ENCODE data around the gene KEL. TPM values are rescaled to one million over a fixed set of nuclear protein-coding genes. Genes with fewer than 3 reads are reported as not detected.

The KEL gene
- total RNA-seq, 1 donor from 2014 or later = 0.64 TPM

DNA sequence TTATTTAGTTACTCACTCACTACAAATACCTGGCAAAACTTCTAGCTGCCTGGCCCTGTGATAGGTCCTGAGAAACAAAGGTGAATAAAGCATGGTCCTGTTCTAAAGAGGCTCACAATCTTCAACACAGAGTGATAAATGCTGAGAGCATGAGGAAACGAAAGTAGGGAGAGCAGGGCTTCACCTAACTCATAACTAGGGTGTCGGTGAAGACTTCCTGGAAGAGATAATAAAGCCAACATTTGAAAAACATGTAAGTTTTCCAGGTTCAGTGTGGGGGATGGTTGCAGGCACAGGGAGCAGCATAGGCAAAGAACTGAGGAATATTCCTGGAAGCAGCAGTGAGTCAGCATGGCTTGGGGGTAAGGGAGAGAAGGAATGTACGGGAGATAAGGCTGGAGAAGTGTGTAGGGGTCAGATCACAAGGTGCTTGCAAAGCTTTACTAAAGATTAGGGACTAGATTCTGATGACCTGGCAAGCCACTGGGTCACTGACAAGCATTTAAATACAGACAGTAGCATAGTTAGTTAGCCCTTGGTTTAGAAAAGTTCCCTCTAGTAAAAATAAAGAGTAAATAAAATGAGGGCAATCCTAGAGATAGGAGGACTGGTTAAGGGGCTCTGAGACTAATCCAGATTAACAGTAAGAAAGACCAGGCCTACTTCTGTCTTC lies 5.1 kb downstream of the KEL start:
- H3K4me1 Mint-ChIP-seq (ENCODE audit: low read depth, unreplicated experiment) = no peaks in the 10 kb centered on the region
- peaks cover 4% of the 10 kb centered on the region for H3K27me3 Mint-ChIP-seq (ENCODE audit: unreplicated experiment)
- H3K27ac Mint-ChIP-seq (ENCODE audit: unreplicated experiment) = no peak overlapping the region
- TF ChIP-seq, protein P1, sequence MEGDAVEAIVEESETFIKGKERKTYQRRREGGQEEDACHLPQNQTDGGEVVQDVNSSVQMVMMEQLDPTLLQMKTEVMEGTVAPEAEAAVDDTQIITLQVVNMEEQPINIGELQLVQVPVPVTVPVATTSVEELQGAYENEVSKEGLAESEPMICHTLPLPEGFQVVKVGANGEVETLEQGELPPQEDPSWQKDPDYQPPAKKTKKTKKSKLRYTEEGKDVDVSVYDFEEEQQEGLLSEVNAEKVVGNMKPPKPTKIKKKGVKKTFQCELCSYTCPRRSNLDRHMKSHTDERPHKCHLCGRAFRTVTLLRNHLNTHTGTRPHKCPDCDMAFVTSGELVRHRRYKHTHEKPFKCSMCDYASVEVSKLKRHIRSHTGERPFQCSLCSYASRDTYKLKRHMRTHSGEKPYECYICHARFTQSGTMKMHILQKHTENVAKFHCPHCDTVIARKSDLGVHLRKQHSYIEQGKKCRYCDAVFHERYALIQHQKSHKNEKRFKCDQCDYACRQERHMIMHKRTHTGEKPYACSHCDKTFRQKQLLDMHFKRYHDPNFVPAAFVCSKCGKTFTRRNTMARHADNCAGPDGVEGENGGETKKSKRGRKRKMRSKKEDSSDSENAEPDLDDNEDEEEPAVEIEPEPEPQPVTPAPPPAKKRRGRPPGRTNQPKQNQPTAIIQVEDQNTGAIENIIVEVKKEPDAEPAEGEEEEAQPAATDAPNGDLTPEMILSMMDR (IDR thresholded peaks at IDR 0.05; ENCODE audit: partially characterized antibody, unreplicated experiment) = no peak
- DNase-seq = no peak
- H3K36me3 Mint-ChIP-seq (ENCODE audit: unreplicated experiment) = peaks cover 17% of the 10 kb centered on the region
- no peak overlapping the region for H3K4me3 Mint-ChIP-seq (ENCODE audit: unreplicated experiment)
- peaks cover 10% of the 10 kb centered on the region for H3K9me3 Mint-ChIP-seq (ENCODE audit: unreplicated experiment)

DNA sequence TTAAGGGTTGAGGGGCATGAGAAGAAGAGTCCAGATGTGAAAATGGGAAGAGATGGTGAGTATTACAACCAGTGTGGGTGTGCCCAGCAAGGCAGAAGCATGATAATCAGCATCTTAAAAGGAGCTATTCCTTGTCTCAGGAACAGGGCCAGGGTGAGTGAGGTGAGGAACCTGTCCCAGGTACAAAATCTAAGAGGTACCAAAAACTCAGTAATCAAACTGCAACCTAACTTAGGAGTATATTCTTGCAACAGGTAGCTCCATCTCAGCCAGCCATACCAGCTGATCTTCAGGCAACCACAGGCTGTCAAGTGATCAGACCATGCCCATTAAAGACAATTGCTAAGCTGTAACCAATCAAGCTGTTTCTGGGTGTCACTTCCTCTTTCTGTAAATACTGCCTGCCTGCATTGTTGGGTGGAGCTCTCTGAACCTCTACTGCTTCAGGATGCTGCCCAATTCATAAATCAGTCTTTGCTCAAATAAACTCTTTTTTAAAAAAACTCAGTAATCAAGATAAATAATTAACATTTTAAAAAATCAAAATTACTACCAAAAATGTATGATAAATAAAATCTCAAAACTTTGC lies 7.4 kb downstream of the KEL start:
- peaks cover 5% of the 10 kb centered on the region for H3K9me3 Mint-ChIP-seq (ENCODE audit: unreplicated experiment)
- no peak overlapping the region for H3K27ac Mint-ChIP-seq (ENCODE audit: unreplicated experiment)
- peaks cover 14% of the 10 kb centered on the region for H3K36me3 Mint-ChIP-seq (ENCODE audit: unreplicated experiment)
- TF ChIP-seq, protein P1 (IDR thresholded peaks at IDR 0.05; ENCODE audit: partially characterized antibody, unreplicated experiment) = no peak
- no peak for DNase-seq
- peaks cover 4% of the 10 kb centered on the region for H3K27me3 Mint-ChIP-seq (ENCODE audit: unreplicated experiment)
- H3K4me3 Mint-ChIP-seq (ENCODE audit: unreplicated experiment) = no peak overlapping the region
- no peaks in the 10 kb centered on the region for H3K4me1 Mint-ChIP-seq (ENCODE audit: low read depth, unreplicated experiment)

DNA sequence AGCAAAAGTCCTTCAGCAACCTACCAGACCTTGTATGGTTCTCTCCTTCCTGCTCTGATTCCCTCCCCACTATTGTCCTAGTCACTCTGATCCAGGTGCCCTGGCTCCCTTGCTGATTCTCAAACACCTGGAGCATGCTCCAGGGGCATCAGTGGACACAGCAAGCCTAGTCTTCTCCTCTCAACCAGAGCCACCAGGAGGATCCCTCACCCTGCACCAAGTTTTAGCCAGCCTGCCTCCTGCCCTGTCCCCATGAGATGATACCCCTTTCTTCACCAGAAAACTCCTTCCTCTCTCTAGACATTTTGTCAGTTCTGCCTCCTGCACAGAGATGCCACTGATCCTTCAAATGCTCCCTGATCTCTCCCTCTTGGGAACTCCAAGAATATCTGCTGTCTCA lies 11.9 kb downstream of the KEL start:
- Mint-ChIP-seq H3K36me3 (ENCODE audit: unreplicated experiment) (peaks cover 6% of the 10 kb centered on the region), H3K27me3 (ENCODE audit: unreplicated experiment) (peaks cover 2% of the 10 kb centered on the region)

DNA sequence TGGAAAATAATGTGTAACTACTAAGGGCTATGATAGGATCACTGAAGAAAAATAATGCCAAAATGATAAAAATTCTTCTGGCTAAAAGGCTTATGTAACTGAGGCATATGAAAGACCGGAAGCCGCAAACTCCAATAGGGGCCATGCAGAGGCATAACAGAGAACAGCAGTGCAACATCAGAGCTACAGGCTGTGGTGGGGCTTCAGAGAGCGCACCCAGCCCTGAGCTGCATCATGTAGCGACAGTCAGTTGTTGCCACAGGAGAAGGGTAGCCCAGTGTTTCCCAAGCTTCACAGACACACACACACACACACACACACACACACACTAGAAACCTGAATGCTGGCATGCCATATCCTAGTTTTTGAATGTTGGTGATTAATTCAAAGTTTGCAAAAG lies 13.6 kb downstream of the KEL start:
- no peak for DNase-seq
- Mint-ChIP-seq H3K4me3 (ENCODE audit: unreplicated experiment) (no peak overlapping the region), H3K36me3 (ENCODE audit: unreplicated experiment) (peaks cover under 1% of the 10 kb centered on the region), H3K27ac (ENCODE audit: unreplicated experiment) (no peak overlapping the region), H3K4me1 (ENCODE audit: low read depth, unreplicated experiment) (no peaks in the 10 kb centered on the region), H3K9me3 (ENCODE audit: unreplicated experiment) (peaks cover 1% of the 10 kb centered on the region), H3K27me3 (ENCODE audit: unreplicated experiment) (peaks cover 3% of the 10 kb centered on the region)
- TF ChIP-seq, protein P1 (IDR thresholded peaks at IDR 0.05; ENCODE audit: partially characterized antibody, unreplicated experiment) = no peak

More for the DNA sequence above, 11.9 kb downstream of the KEL start:
- Mint-ChIP-seq H3K27ac (ENCODE audit: unreplicated experiment) (no peak overlapping the region), H3K4me3 (ENCODE audit: unreplicated experiment) (no peak overlapping the region), H3K9me3 (ENCODE audit: unreplicated experiment) (peaks cover 5% of the 10 kb centered on the region), H3K4me1 (ENCODE audit: low read depth, unreplicated experiment) (no peaks in the 10 kb centered on the region)
- no peak for DNase-seq
- TF ChIP-seq, protein P1 (IDR thresholded peaks at IDR 0.05; ENCODE audit: partially characterized antibody, unreplicated experiment) = no peak

DNA sequence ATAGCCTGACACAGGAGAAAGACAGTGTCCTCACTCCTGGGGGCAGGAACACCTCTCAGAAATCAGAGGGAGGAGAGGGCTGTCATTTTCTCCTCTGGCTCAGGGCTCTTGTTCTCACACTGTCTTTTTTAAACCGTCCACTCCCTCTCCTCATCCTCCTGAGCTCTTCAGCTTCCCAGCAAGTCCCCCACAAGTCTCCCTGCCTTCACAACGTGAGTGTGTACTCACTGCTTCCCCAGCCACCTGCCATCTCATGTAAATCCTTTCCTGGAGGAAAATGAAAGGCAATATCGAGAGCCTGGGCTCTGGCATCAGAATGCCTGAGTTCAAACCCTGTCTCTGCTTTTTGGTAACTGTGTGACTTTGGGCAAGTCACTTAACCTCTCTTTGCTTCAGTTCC lies 17.2 kb downstream of the KEL start:
- TF ChIP-seq, protein P1 (IDR thresholded peaks at IDR 0.05; ENCODE audit: partially characterized antibody, unreplicated experiment) = no peak
- no peak for DNase-seq
- Mint-ChIP-seq H3K9me3 (ENCODE audit: unreplicated experiment) (no peaks in the 10 kb centered on the region), H3K27me3 (ENCODE audit: unreplicated experiment) (peaks cover 3% of the 10 kb centered on the region), H3K27ac (ENCODE audit: unreplicated experiment) (no peak overlapping the region), H3K4me3 (ENCODE audit: unreplicated experiment) (no peak overlapping the region), H3K36me3 (ENCODE audit: unreplicated experiment) (peaks cover 4% of the 10 kb centered on the region), H3K4me1 (ENCODE audit: low read depth, unreplicated experiment) (no peaks in the 10 kb centered on the region)
